Measurements from ENCODE around the gene UQCR10.
A peak's percentile ranks its signal among the peaks of the same experiment; 100 is the strongest.

The UQCR10 gene

GRCh38 chr22:29765905-29766631 is 1.1 kb upstream of the UQCR10 start:
- peak; percentile 16 for DNase-seq (ENCODE audit: low spot score)

GRCh38 chr22:29766632-29767170 is 468 bp upstream of the UQCR10 start, which contains the start of gene ZMAT5:
TSS of gene ZMAT5 (minus strand) at chr22:29767007. CDS start at chr22:29748544, 18,463 bp downstream.
- DNase-seq (ENCODE audit: low spot score): peak; percentile 96

- peak; percentile 56 for DNase-seq (ENCODE audit: low spot score)
Measured at GRCh38 chr22:29768052-29768693, 1.0 kb downstream of the UQCR10 start.

- DNase-seq (ENCODE audit: low spot score): no peak
Measured at GRCh38 chr22:29769723-29770321, 2.7 kb downstream of the UQCR10 start.

- peak; percentile 39 for DNase-seq (ENCODE audit: low spot score)
Measured at GRCh38 chr22:29772170-29772641, 5.0 kb downstream of the UQCR10 start.

GRCh38 chr22:29773233-29773632 is 6.1 kb downstream of the UQCR10 start:
- peak; percentile 28 for DNase-seq (ENCODE audit: low spot score)

GRCh38 chr22:29780220-29780619 is 13.1 kb downstream of the UQCR10 start:
- no peak for DNase-seq (ENCODE audit: low spot score)

- DNase-seq (ENCODE audit: low spot score): peak; percentile 71
Measured at GRCh38 chr22:29780748-29781676, 13.8 kb downstream of the UQCR10 start.

- DNase-seq (ENCODE audit: low spot score): no peak
Measured at GRCh38 chr22:29782061-29782845, 15.1 kb downstream of the UQCR10 start.

GRCh38 chr22:29784451-29785361 is 17.5 kb downstream of the UQCR10 start:
- no peak for DNase-seq (ENCODE audit: low spot score)

- no peak for DNase-seq (ENCODE audit: low spot score)
Measured at GRCh38 chr22:29786031-29786430, 18.9 kb downstream of the UQCR10 start.

- DNase-seq (ENCODE audit: low spot score): no peak
Measured at GRCh38 chr22:29787371-29787980, 20.3 kb downstream of the UQCR10 start.

- DNase-seq (ENCODE audit: low spot score): no peak
Measured at GRCh38 chr22:29788339-29789279, 21.4 kb downstream of the UQCR10 start.

- no peak for DNase-seq (ENCODE audit: low spot score)
Measured at GRCh38 chr22:29790061-29790460, 22.9 kb downstream of the UQCR10 start.

GRCh38 chr22:29793396-29793795 is 26.2 kb downstream of the UQCR10 start:
- DNase-seq (ENCODE audit: low spot score): no peak

GRCh38 chr22:29795663-29796062 is 28.5 kb downstream of the UQCR10 start:
- no peak for DNase-seq (ENCODE audit: low spot score)

- no peak for DNase-seq (ENCODE audit: low spot score)
Measured at GRCh38 chr22:29797351-29797750, 30.2 kb downstream of the UQCR10 start.

GRCh38 chr22:29798318-29798717 is 31.1 kb downstream of the UQCR10 start:
- no peak for DNase-seq (ENCODE audit: low spot score)

Data from RKO (cell line).